K562 (cell line): ENCODE data around the gene DCLK1. TPM values are rescaled to one million over a fixed set of nuclear protein-coding genes. Genes with fewer than 3 reads are reported as not detected.

Experiments used
- ATAC-seq: fragments of 200-7000 bp; cut with Tn5 transposase; 3 replicates; pipeline ENCODE4 v1.9.1; 2020; ENCODE audit warnings: moderate library complexity
- BruUV-seq: library from RNA; stranded (reverse); fragments of 400-500 nt; replicated peaks from 2 replicates; lab custom pipeline; 2021; lab: Mats Ljungman, UMichigan
- CTCF ChIA-PET: fragments of 300-600 bp; formaldehyde crosslinking; extraction: SDS; loops from one replicate; lab custom pipeline; 2021; ENCODE audit warnings: low intra/inter-chr PET ratio; lab: Yijun Ruan, JAX
- POLR2A ChIA-PET: fragments of 300-600, 350-650 bp; sonication (Branson Sonifier 250); formaldehyde crosslinking; extraction: SDS; loops from one replicate; lab custom pipeline; 2021; ENCODE audit warnings: antibody characterized with exemption, inconsistent platforms; lab: Yijun Ruan, JAX
- DNase-seq, 4 experiments: peaks; one replicate each; pipeline versions ENCODE4 v3.0.0 to v3.0.0-alpha.2; 2011 to 2018; ENCODE audit warnings: low spot score in 3 of 4, mixed read lengths in 3 of 4; ENCODE audit errors: extremely low read depth in 1 of 4
- FAIRE-seq: peaks from 2 replicates; lab custom pipeline; 2011; peaks lifted over from hg19 to GRCh38; lab: Jason Lieb, UNC
- H2AFZ ChIP-seq: 2 replicates; pipeline ENCODE4 v1.6.0; 2011; ENCODE audit warnings: low read depth, low read length, control low read depth, inconsistent platforms
- H3K27ac ChIP-seq: fragments of 200-600 bp; 3 replicates; pipeline ENCODE4 v1.8.0; 2011; ENCODE audit warnings: low read depth, mild to moderate bottlenecking, control low read depth, inconsistent platforms, low read length, moderate library complexity, mixed read lengths; ENCODE audit errors: extremely low read depth
- H3K27me3 ChIP-seq, 2 experiments: fragments of 300-600 bp in 1 of 2; 2 replicates in 1 of 2; 3 replicates in 1 of 2; pipeline versions ENCODE4 v1.6.0 to v1.8.0; 2011; ENCODE audit warnings: inconsistent platforms in 2 of 2, low read length in 2 of 2, mild to moderate bottlenecking in 1 of 2, mixed read lengths in 1 of 2, moderate library complexity in 1 of 2; ENCODE audit not compliant: control insufficient read depth in 2 of 2, insufficient read depth in 2 of 2
- H3K36me3 ChIP-seq: fragments of 300-600 bp; 3 replicates; pipeline ENCODE4 v1.8.0; 2011; ENCODE audit warnings: mild to moderate bottlenecking, low read length, inconsistent platforms; ENCODE audit not compliant: control insufficient read depth, insufficient read depth
- H3K4me1 ChIP-seq, 2 experiments: fragments of 200-600 bp in 1 of 2; replicated peaks in 1 of 2; 2 replicates in 1 of 2; 3 replicates in 1 of 2; pipeline versions ENCODE4 v1.5.1 to v1.8.0; 2011; ENCODE audit warnings: inconsistent platforms in 2 of 2, low read length in 2 of 2, mild to moderate bottlenecking in 1 of 2, mixed read lengths in 1 of 2, moderate library complexity in 1 of 2; ENCODE audit not compliant: control insufficient read depth in 2 of 2, insufficient read depth in 2 of 2
- H3K4me2 ChIP-seq: 2 replicates; pipeline ENCODE4 v1.6.1; 2011; ENCODE audit warnings: low read length, control low read depth, inconsistent platforms, mixed read lengths; ENCODE audit not compliant: insufficient read depth
- H3K4me3 ChIP-seq: fragments of 200-600 bp; sonication (generic), shearing (Covaris generic); 2 replicates; pipeline ENCODE4 v1.5.1; 2016; ENCODE audit warnings: control low read depth, inconsistent platforms
- H3K79me2 ChIP-seq: fragments of 200-600 bp; 3 replicates; pipeline ENCODE4 v1.8.0; 2011; ENCODE audit warnings: low read length, inconsistent platforms; ENCODE audit not compliant: control insufficient read depth, insufficient read depth
- H3K9ac ChIP-seq, 2 experiments: 2 replicates each; pipeline versions ENCODE4 v1.6.0 to v1.6.1; 2011; ENCODE audit warnings: low read depth in 2 of 2, low read length in 2 of 2, control low read depth in 1 of 2, inconsistent platforms in 1 of 2, mild to moderate bottlenecking in 1 of 2, mixed read lengths in 1 of 2; ENCODE audit not compliant: insufficient read depth in 1 of 2
- H3K9me1 ChIP-seq: one replicate; pipeline ENCODE4 v1.6.0; 2011; ENCODE audit warnings: inconsistent platforms, mild to moderate bottlenecking, low read length, moderate library complexity; ENCODE audit not compliant: control insufficient read depth, insufficient read depth
- H3K9me3 ChIP-seq: replicated peaks from 2 replicates; pipeline ENCODE4 v1.5.1; 2011; ENCODE audit warnings: low read depth, low read length, inconsistent platforms; ENCODE audit not compliant: control insufficient read depth, insufficient read depth
- H4K20me1 ChIP-seq: replicated peaks from 2 replicates; pipeline ENCODE4 v1.6.1; 2011; ENCODE audit warnings: low read length, inconsistent platforms, mixed read lengths; ENCODE audit not compliant: control insufficient read depth, insufficient read depth
- CBFA2T3 ChIP-seq: fragments of 450-650 bp; IDR thresholded peaks from 2 replicates; pipeline ENCODE4 v1.6.1; 2017
- CBFB ChIP-seq: sonication (generic); formaldehyde crosslinking; IDR thresholded peaks from 2 replicates; pipeline ENCODE4 v1.4.0; 2020; ENCODE audit warnings: mild to moderate bottlenecking, missing genetic modification reagents
- CREM ChIP-seq: IDR thresholded peaks from 2 replicates; pipeline ENCODE4 v1.6.1; 2014; ENCODE audit warnings: antibody characterized with exemption, low read depth
- DDX20 ChIP-seq: fragments of 450-650 bp; IDR thresholded peaks from 2 replicates; pipeline ENCODE4 v1.6.1; 2016; ENCODE audit warnings: missing genetic modification characterization, low read depth, mild to moderate bottlenecking, missing compliant biosample characterization, moderate library complexity
- GTF2F1 ChIP-seq: IDR thresholded peaks from 2 replicates; pipeline ENCODE4 v1.6.1; 2011; ENCODE audit warnings: low read depth, low read length, improper control_type of control experiment
- HNRNPH1 ChIP-seq: fragments of 200-400 bp; formaldehyde crosslinking; optimal IDR thresholded peaks from 2 replicates; pipeline ENCODE3; 2017; ENCODE audit warnings: low read depth, mild to moderate bottlenecking, low read length, moderate library complexity
- POLR2AphosphoS2 ChIP-seq: IDR thresholded peaks from 2 replicates; pipeline ENCODE4 v1.6.1; 2012; ENCODE audit warnings: low read length, improper control_type of control experiment
- TARDBP ChIP-seq: fragments of 450-650 bp; IDR thresholded peaks from 2 replicates; pipeline ENCODE4 v1.6.1; 2016
- TEAD2 ChIP-seq: fragments of 450-650 bp; IDR thresholded peaks from 2 replicates; pipeline ENCODE4 v1.6.1; 2016; ENCODE audit warnings: missing genetic modification characterization, control low read depth, missing compliant biosample characterization
- ZFP36 ChIP-seq: fragments of 150-350 bp; IDR thresholded peaks from 2 replicates; pipeline ENCODE4 v1.6.1; 2018; ENCODE audit warnings: low read length, low read depth; ENCODE audit not compliant: partially characterized antibody
- ZNF445 ChIP-seq: fragments of 250-450 bp; sonication (Bioruptor Pico); IDR thresholded peaks from 2 replicates; pipeline ENCODE4 v1.4.0; 2020; ENCODE audit warnings: low read depth, mild to moderate bottlenecking, moderate library complexity
- ZNF561 ChIP-seq: fragments of 450-650 bp; formaldehyde crosslinking; conservative IDR thresholded peaks from 2 replicates; pipeline ENCODE4 v1.4.0; 2020; ENCODE audit warnings: mild to moderate bottlenecking, moderate library complexity
- WGBS: fragments of 100-300 bp; shearing (Covaris generic); methylation state at CpG from one replicate; pipeline ENCODE4 v1.1.6; 2016; ENCODE audit warnings: low coverage, mixed read lengths; ENCODE audit not compliant: insufficient coverage; ENCODE audit errors: missing lambda C conversion rate; 5-methylcytosine and 5-hydroxymethylcytosine counted together
- in situ Hi-C: fragments of 300-500 bp; cut with MboI; formaldehyde crosslinking; loops from 4 replicates; pipeline ENCODE4 v1.15.0; 2018; ENCODE audit warnings: inconsistent platforms, mixed read lengths
- intact Hi-C: fragments of 100-400 bp; cut with micrococcal nuclease; formaldehyde crosslinking; loops from 2 replicates; pipeline ENCODE4 v1.14.2; 2022
- polyA plus RNA-seq, 8 experiments: library from polyadenylated mRNA; depleted of rRNA in 4 of 8; stranded (reverse) in 5 of 8; unstranded in 3 of 8; fragments of >200 nt; fragmentation: Nextera tagmentation in 2 of 8; fragmentation: Illumina TruSeq in 1 of 8; extraction: Ambion mirVana in 2 of 8; extraction: Trizol in 1 of 8; gene quantifications; 2 replicates each; pipeline versions ENCODE4 v1.2.1 to v1.2.3, GENCODE V29; 2011 to 2014; ENCODE audit warnings: inconsistent platforms in 1 of 8, missing spikeins in 1 of 8
- total RNA-seq, 7 experiments: library from RNA; depleted of rRNA in 6 of 7; stranded (reverse); fragments of >200 nt in 6 of 7; fragmentation: Illumina TruSeq in 2 of 7; extraction: Trizol in 2 of 7; gene quantifications; 2 replicates each; pipeline versions ENCODE4 v1.2.1 to v1.2.3, GENCODE V29; 2011 to 2021; ENCODE audit warnings: low replicate concordance in 1 of 7
- TF ChIP-seq, protein P1 (sequence below): IDR thresholded peaks from 2 replicates; pipeline ENCODE4 v1.6.1; 2012; ENCODE audit warnings: low read depth, low read length, improper control_type of control experiment, borderline replicate concordance
- TF ChIP-seq, protein P2 (sequence below): fragments of 150-350 bp; IDR thresholded peaks from 2 replicates; pipeline ENCODE4 v1.6.1; 2014; ENCODE audit warnings: low read depth, mild to moderate bottlenecking, low read length, borderline replicate concordance

Gene DCLK1
- total and polyA plus RNA-seq, 9 of the 15 experiments (the other 6 are each of a cell fraction or from before 2014, with no cell fraction given), result 0.07 TPM; not detected in 8

DNA sequence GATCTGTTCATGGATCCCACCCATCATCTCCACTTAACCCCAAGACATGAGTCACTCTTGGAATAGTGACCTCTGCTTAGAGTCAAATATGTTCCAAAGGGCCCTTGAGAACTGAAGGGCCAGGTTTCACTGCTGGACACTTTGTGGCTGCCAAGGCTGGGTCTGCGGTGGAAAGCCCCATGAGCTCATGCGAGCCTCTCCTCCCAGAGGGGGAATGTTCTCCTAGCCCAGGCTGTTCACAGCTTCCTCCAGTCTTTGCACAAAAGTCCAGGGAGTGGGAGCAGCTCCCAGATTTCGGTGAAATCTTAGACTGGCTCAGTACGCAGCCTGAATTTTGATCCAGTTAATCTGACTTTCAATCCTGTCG is 732 bp upstream of the DCLK1 start:
- WGBS, result 7% methylated on average over 4 of the region's 5 CpGs
- Histone ChIP-seq H2AFZ (no peak overlapping the region), H3K4me3 (no peak overlapping the region), H3K36me3 (no peaks in the 10 kb centered on the region), H3K27me3 (peaks cover 2 to 21% of the 10 kb centered on the region in 2 experiments; a peak in 3 of 5 replicates), H3K4me1 (no peaks in the 10 kb centered on the region), H3K79me2 (no peaks in the 10 kb centered on the region), H3K27ac (no peak overlapping the region), H3K9me1 (no peaks in the 10 kb centered on the region), H3K9ac (no peak overlapping the region), H3K9me3 (no peaks in the 10 kb centered on the region), H4K20me1 (no peaks in the 10 kb centered on the region; the same call in 1 of the 2 replicates), H3K4me2 (no peak overlapping the region)
- ChIA-PET POLR2A (no interaction called here), CTCF (no interaction called here)
- no peak for DNase-seq
- in situ Hi-C loops, result no loop called here
- TF ChIP-seq CBFB (CRISPR knock-in tag) (no peak), POLR2AphosphoS2 (no peak), CREM (no peak), HNRNPH1 (no peak), ZFP36 (no peak), DDX20 (no peak), ZNF561 (no peak), TEAD2 (tag) (no peak), GTF2F1 (no peak), ZNF445 (CRISPR knock-in tag) (no peak), CBFA2T3 (no peak), TARDBP (no peak)
- TF ChIP-seq, protein P1, sequence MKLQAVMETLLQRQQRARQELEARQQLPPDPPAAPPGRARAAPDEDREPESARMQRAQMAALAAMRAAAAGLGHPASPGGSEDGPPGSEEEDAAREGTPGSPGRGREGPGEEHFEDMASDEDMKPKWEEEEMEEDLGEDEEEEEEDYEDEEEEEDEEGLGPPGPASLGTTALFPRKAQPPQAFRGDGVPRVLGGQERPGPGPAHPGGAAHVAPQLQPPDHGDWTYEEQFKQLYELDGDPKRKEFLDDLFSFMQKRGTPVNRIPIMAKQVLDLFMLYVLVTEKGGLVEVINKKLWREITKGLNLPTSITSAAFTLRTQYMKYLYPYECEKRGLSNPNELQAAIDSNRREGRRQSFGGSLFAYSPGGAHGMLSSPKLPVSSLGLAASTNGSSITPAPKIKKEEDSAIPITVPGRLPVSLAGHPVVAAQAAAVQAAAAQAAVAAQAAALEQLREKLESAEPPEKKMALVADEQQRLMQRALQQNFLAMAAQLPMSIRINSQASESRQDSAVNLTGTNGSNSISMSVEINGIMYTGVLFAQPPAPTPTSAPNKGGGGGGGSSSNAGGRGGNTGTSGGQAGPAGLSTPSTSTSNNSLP, result no peak
- TF ChIP-seq, protein P2, sequence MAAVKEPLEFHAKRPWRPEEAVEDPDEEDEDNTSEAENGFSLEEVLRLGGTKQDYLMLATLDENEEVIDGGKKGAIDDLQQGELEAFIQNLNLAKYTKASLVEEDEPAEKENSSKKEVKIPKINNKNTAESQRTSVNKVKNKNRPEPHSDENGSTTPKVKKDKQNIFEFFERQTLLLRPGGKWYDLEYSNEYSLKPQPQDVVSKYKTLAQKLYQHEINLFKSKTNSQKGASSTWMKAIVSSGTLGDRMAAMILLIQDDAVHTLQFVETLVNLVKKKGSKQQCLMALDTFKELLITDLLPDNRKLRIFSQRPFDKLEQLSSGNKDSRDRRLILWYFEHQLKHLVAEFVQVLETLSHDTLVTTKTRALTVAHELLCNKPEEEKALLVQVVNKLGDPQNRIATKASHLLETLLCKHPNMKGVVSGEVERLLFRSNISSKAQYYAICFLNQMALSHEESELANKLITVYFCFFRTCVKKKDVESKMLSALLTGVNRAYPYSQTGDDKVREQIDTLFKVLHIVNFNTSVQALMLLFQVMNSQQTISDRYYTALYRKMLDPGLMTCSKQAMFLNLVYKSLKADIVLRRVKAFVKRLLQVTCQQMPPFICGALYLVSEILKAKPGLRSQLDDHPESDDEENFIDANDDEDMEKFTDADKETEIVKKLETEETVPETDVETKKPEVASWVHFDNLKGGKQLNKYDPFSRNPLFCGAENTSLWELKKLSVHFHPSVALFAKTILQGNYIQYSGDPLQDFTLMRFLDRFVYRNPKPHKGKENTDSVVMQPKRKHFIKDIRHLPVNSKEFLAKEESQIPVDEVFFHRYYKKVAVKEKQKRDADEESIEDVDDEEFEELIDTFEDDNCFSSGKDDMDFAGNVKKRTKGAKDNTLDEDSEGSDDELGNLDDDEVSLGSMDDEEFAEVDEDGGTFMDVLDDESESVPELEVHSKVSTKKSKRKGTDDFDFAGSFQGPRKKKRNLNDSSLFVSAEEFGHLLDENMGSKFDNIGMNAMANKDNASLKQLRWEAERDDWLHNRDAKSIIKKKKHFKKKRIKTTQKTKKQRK, result no peak
- intact Hi-C loops, result no loop called here
- ATAC-seq, result no peak
- BruUV-seq, result no TSS peak
- no peak for FAIRE-seq
